ENCODE results near the gene NBAS. TPM values are rescaled to one million over a fixed set of nuclear protein-coding genes. Genes with fewer than 3 reads are reported as not detected.
"Not testable (repeated sequence)": the region's sequence is repeated elsewhere in the genome, so short reads cannot be mapped to it uniquely, and the experiment has no call there.

The NBAS gene
- total and polyA plus RNA-seq, 2 of the 13 experiments (the other 11 are each of a cell fraction or from before 2014, with no cell fraction given), result 33.6 to 58.7 TPM

DNA sequence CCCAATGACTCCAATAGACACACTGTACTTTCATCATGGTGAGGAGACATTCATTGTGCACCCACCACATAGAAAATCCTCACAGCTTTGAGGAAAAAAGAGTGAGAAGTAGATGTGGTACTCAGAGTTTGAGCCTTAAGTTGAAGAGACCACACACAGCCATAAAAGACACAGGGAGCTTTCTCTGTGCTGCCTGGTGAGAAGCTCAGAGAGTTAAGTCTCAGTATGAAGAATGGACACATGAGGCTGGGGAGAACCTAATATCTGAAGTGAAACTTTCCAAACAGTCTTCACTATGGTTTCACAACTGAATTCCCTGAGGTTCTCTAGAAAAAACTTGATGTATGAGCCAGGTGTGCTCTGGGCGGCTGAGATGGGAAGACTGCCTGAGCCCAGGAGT lies 237.9 kb downstream of the NBAS start:
- POLR2A ChIA-PET, result no interaction called here
- Histone ChIP-seq H3K9ac (ENCODE audit: insufficient read depth, low read depth, low read length) (no peak overlapping the region), H3K79me2 (ENCODE audit: insufficient read depth, low read length) (no peaks in the 10 kb centered on the region), H3K9me3 (ENCODE audit: low read length) (no peaks in the 10 kb centered on the region), H3K36me3 (replicated peaks in 1 of 2; ENCODE audit: control insufficient read depth in 1 of 2, insufficient read depth in 2 of 2, low read length in 2 of 2) (peaks cover 0 to 13% of the 10 kb centered on the region in 2 experiments; a peak in 3 of 5 replicates), H3K4me2 (ENCODE audit: low read depth, low read length) (no peak overlapping the region), H4K20me1 (ENCODE audit: insufficient read depth, low read length) (no peaks in the 10 kb centered on the region), H2AFZ (ENCODE audit: low read length) (no peak overlapping the region), H3K27me3 (ENCODE audit: control insufficient read depth in 1 of 2, insufficient read depth in 2 of 2, low read length in 2 of 2) (no peaks in the 10 kb centered on the region), H3K4me3 (replicated peaks in 1 of 3; ENCODE audit: insufficient read depth in 1 of 3, low read depth in 2 of 3, low read length in 3 of 3) (no peak overlapping the region), H3K4me1 (ENCODE audit: insufficient read depth, low read length) (no peaks in the 10 kb centered on the region), H3K27ac (ENCODE audit: extremely low read length, insufficient read depth, low read length) (no peak overlapping the region)
- TF ChIP-seq ZNF776 (CRISPR knock-in tag; IDR thresholded peaks at IDR 0.05) (no peak), U2AF1 (optimal IDR thresholded peaks at IDR 0.05; ENCODE audit: low read depth, low read length) (no peak), EZH2 (conservative IDR thresholded peaks at IDR 0.05; ENCODE audit: low read depth, low read length) (no peak), ISL2 (CRISPR knock-in tag; IDR thresholded peaks at IDR 0.05) (no peak), ZFP36 (IDR thresholded peaks at IDR 0.05; ENCODE audit: borderline replicate concordance, low read depth, low read length, partially characterized antibody) (no peak), ADNP (CRISPR knock-in tag; IDR thresholded peaks at IDR 0.05) (no peak), PTBP1 (IDR thresholded peaks at IDR 0.05; ENCODE audit: low read depth, low read length, poor library complexity, severe bottlenecking) (no peak), ZNF367 (CRISPR knock-in tag; IDR thresholded peaks at IDR 0.05; ENCODE audit: borderline replicate concordance) (no peak), HCFC1 (IDR thresholded peaks at IDR 0.05; ENCODE audit: low read depth, low read length) (no peak), PHB2 (IDR thresholded peaks at IDR 0.05; ENCODE audit: partially characterized antibody) (no peak), TEAD2 (CRISPR knock-in tag; IDR thresholded peaks at IDR 0.05) (no peak), HDAC1 (CRISPR knock-in tag; IDR thresholded peaks at IDR 0.05) (no peak), SIX1 (CRISPR knock-in tag; IDR thresholded peaks at IDR 0.05; ENCODE audit: borderline replicate concordance) (no peak), KDM4B (CRISPR knock-in tag; IDR thresholded peaks at IDR 0.05) (no peak), ZNF737 (CRISPR knock-in tag; IDR thresholded peaks at IDR 0.05; ENCODE audit: borderline replicate concordance) (no peak), NFKB2 (CRISPR knock-in tag; IDR thresholded peaks at IDR 0.05; ENCODE audit: borderline replicate concordance) (no peak)
- CTCF ChIA-PET (ENCODE audit: low intra/inter-chr PET ratio, low total read pairs), result no interaction called here
- intact Hi-C loops (cut with micrococcal nuclease; ENCODE audit: unreplicated experiment), result no loop called here
- DNase-seq (ENCODE audit: low spot score) (no peak), FAIRE-seq (no peak), ATAC-seq (no peak)
- WGBS (ENCODE audit: low lambda C conversion rate), result 100% methylated on average over 1 of the region's 1 CpG
- in situ Hi-C loops (cut with HindIII; ENCODE audit: extremely low pct_ligation_motif_present, low pct_unique_long_range_greater_than_20kb), result no loop called here
- BruUV-seq (replicated peaks), result no TSS peak

DNA sequence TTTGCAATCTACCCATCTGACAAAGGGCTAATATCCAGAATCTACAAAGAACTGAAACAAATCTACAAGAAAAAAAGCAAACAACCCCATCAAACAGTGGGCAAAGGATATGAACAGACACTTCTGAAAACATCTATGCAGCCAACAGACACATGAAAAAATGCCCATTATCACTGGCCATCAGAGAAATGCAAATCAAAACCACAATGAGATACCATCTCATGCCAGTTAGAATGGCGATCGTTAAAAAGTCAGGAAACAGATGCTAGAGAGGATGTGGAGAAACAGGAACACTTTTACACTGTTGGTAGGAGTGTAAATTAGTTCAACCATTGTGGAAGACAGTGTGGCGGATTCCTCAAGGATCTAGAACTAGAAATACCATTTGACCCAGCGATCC lies 239.7 kb downstream of the NBAS start:
- CTCF ChIA-PET (ENCODE audit: low intra/inter-chr PET ratio, low total read pairs); H2AFZ ChIP-seq (ENCODE audit: low read length); POLR2A ChIA-PET; DNase-seq (ENCODE audit: low spot score); in situ Hi-C loops (cut with HindIII; ENCODE audit: extremely low pct_ligation_motif_present, low pct_unique_long_range_greater_than_20kb); H3K4me1 ChIP-seq (ENCODE audit: insufficient read depth, low read length); H3K9me3 ChIP-seq (ENCODE audit: low read length); H4K20me1 ChIP-seq (ENCODE audit: insufficient read depth, low read length); BruUV-seq (replicated peaks); H3K27me3 ChIP-seq (ENCODE audit: control insufficient read depth in 1 of 2, insufficient read depth in 2 of 2, low read length in 2 of 2); H3K4me2 ChIP-seq (ENCODE audit: low read depth, low read length); H3K27ac ChIP-seq (ENCODE audit: extremely low read length, insufficient read depth, low read length); FAIRE-seq; H3K4me3 ChIP-seq (replicated peaks in 1 of 3; ENCODE audit: insufficient read depth in 1 of 3, low read depth in 2 of 3, low read length in 3 of 3); H3K9ac ChIP-seq (ENCODE audit: insufficient read depth, low read depth, low read length); ATAC-seq; intact Hi-C loops (cut with micrococcal nuclease; ENCODE audit: unreplicated experiment); H3K79me2 ChIP-seq (ENCODE audit: insufficient read depth, low read length): not testable (repeated sequence)
- H3K36me3 ChIP-seq (replicated peaks in 1 of 2; ENCODE audit: control insufficient read depth in 1 of 2, insufficient read depth in 2 of 2, low read length in 2 of 2), result peaks cover 0 to 10% of the 10 kb centered on the region in 2 experiments; a peak in 3 of 5 replicates
- over 99% methylated on average over 4 of the region's 4 CpGs for WGBS (ENCODE audit: low lambda C conversion rate)

Measured in HepG2 (cell line).